BJ (cell line): Measurements from ENCODE around the gene RAI1. TPM values are rescaled to one million over a fixed set of nuclear protein-coding genes. Genes with fewer than 3 reads are reported as not detected.

Source experiments
- CTCF ChIA-PET: fragments of 350-600 bp; formaldehyde crosslinking; extraction: SDS; loops from one replicate; lab custom pipeline; 2021; ENCODE audit warnings: antibody characterized with exemption, inconsistent platforms; lab: Yijun Ruan, JAX
- POLR2A ChIA-PET: fragments of 300-600 bp; sonication (Branson Sonifier 250); formaldehyde crosslinking; extraction: SDS; loops from one replicate; lab custom pipeline; 2021; ENCODE audit warnings: antibody characterized with exemption; lab: Charles Lee
- DNase-seq: peaks from one replicate; pipeline ENCODE4 v3.0.0-alpha.2; 2011; ENCODE audit warnings: low read depth
- H3K27me3 ChIP-seq: 2 replicates; pipeline ENCODE4 v1.6.0; 2011; ENCODE audit warnings: low read length; ENCODE audit not compliant: control insufficient read depth, insufficient read depth
- H3K36me3 ChIP-seq: 2 replicates; pipeline ENCODE4 v1.5.1; 2011; ENCODE audit warnings: low read length; ENCODE audit not compliant: control insufficient read depth, insufficient read depth
- H3K4me3 ChIP-seq: 2 replicates; pipeline ENCODE4 v1.5.1; 2011; ENCODE audit warnings: low read depth, mild to moderate bottlenecking, control low read depth, low read length
- CTCF ChIP-seq: IDR thresholded peaks from 2 replicates; pipeline ENCODE4 v1.5.1; 2011; ENCODE audit warnings: low read depth, mild to moderate bottlenecking, control low read depth, inconsistent platforms, low read length, moderate library complexity; ENCODE audit not compliant: insufficient read depth
- polyA plus RNA-seq: library from polyadenylated mRNA; depleted of rRNA; stranded (reverse); fragments of >200 nt; gene quantifications from 2 replicates; pipeline ENCODE4 v1.2.3, GENCODE V29; 2011

The RAI1 gene
- polyA plus RNA-seq, 1 experiment, result 2.4 TPM

- no peaks in the 10 kb centered on the region for H3K36me3 ChIP-seq
- no peak overlapping the region for H3K4me3 ChIP-seq
- CTCF ChIA-PET, result interaction anchor here (1.3 to 2.5 kb wide), 2 partner anchors 9 kb away, joined by 6 to 16 read pairs; partner anchors contain the start of gene RAI1
- DNase-seq, result no peak
- no peaks in the 10 kb centered on the region for H3K27me3 ChIP-seq
- POLR2A ChIA-PET, result interaction anchor here (0.6 kb wide), 1 partner anchor 205 kb away, joined by 4 read pairs; no protein-coding TSS in a partner anchor
- TF ChIP-seq CTCF, result no peak
Observed at GRCh38 chr17:17672453-17673368, 8.5 kb upstream of the RAI1 start.

GRCh38 chr17:17675416-17675815, 5.8 kb upstream of the RAI1 start:
- no peak for DNase-seq
- POLR2A ChIA-PET, result no interaction called here
- no peak overlapping the region for H3K4me3 ChIP-seq
- TF ChIP-seq CTCF, result no peak
- H3K36me3 ChIP-seq, result no peaks in the 10 kb centered on the region
- H3K27me3 ChIP-seq, result no peaks in the 10 kb centered on the region
- CTCF ChIA-PET, result interaction anchor here (0.6 to 2.1 kb wide), 3 partner anchors 11 to 185 kb away, joined by 3 to 7 read pairs (median 4); no protein-coding TSS in a partner anchor

GRCh38 chr17:17675925-17676534, 5.2 kb upstream of the RAI1 start:
- DNase-seq, result no peak
- POLR2A ChIA-PET, result interaction anchor here (0.5 kb wide), 1 partner anchor 9 kb away, joined by 3 read pairs; no protein-coding TSS in a partner anchor
- TF ChIP-seq CTCF, result no peak

GRCh38 chr17:17676752-17677151, 4.5 kb upstream of the RAI1 start:
- Histone ChIP-seq H3K27me3 (no peaks in the 10 kb centered on the region), H3K4me3 (no peak overlapping the region), H3K36me3 (no peaks in the 10 kb centered on the region)
- TF ChIP-seq CTCF, result no peak
- ChIA-PET CTCF (interaction anchor here (0.6 to 1.3 kb wide), 2 partner anchors 24 to 175 kb away, joined by 3 read pairs; no protein-coding TSS in a partner anchor), POLR2A (no interaction called here)
- DNase-seq, result no peak

More at GRCh38 chr17:17675925-17676534, 5.2 kb upstream of the RAI1 start:
- no peaks in the 10 kb centered on the region for H3K36me3 ChIP-seq
- H3K27me3 ChIP-seq, result no peaks in the 10 kb centered on the region
- no peak overlapping the region for H3K4me3 ChIP-seq
- CTCF ChIA-PET, result interaction anchor here (0.6 to 2.1 kb wide), 3 partner anchors 12 to 184 kb away, joined by 3 to 7 read pairs (median 4); no protein-coding TSS in a partner anchor
